HG02798 (cell line): Measurements from ENCODE around the gene RNF114.
"Not testable (repeated sequence)": the region's sequence is repeated elsewhere in the genome, so short reads cannot be mapped to it uniquely, and the experiment has no call there.

Experiments used
- ATAC-seq: cut with Tn5 transposase; IDR thresholded peaks from one replicate; pipeline ENCODE4 v1.9.1; 2021; ENCODE audit warnings: mild to moderate bottlenecking; ENCODE audit not compliant: unreplicated experiment, poor library complexity

The RNF114 gene

DNA sequence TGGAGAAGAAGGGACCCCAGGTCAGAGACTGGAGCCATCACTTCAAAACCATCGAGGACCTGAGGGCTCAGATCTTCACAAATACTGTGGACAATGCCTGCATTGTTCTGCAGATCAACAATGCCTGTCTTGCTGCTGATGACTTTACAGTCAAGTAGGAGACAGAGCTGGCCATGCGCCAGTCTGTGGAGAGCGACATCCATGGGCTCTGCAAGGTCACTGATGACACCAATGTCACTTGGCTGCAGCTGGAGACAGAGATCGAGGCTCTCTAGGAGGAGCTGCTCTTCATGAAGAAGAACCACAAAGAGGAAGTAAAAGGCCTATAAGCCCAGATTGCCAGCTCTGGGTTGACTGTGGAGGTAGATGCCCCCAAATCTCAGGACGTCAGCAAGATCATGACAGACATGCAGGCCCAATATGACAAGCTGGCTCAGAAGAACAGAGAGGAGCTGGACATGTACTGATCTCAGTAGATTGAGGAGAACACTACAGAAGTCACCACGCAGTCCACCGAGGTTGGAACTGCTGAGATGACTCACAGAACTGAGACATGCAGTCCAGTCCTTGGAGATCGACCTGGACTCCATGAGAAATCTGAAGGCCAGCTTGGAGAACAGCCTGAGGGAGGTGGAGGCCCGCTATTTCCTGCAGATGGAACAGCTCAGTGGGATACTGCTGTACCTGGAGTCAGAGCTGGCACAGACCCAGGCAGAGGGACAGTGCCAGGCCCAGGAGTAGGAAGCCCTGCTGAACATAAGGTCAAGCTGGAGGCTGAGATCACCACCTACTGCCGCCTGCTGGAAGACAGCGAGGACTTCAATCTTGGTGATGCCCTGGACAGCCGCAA is 21.1 kb downstream of the RNF114 start:
- ATAC-seq: not testable (repeated sequence)

DNA sequence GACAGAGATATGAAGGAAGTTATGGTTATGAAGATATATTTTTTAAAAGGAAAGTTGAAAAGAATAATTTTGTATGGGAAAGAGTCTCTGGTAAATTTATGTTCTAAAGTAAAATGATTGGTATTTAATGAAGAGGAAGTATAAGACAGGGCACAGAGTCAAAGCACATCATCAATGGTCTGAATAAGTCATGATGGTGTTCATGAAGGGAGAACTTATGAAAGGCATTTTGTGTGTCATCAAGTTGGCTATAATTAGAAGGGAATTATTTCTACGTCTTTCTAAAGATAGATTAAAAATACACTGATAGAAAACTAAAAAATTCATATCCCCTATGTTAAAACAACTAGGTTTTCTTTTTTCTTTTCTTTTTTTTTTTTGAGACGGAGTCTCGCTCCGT is 25.2 kb downstream of the RNF114 start:
- no peak for ATAC-seq

DNA sequence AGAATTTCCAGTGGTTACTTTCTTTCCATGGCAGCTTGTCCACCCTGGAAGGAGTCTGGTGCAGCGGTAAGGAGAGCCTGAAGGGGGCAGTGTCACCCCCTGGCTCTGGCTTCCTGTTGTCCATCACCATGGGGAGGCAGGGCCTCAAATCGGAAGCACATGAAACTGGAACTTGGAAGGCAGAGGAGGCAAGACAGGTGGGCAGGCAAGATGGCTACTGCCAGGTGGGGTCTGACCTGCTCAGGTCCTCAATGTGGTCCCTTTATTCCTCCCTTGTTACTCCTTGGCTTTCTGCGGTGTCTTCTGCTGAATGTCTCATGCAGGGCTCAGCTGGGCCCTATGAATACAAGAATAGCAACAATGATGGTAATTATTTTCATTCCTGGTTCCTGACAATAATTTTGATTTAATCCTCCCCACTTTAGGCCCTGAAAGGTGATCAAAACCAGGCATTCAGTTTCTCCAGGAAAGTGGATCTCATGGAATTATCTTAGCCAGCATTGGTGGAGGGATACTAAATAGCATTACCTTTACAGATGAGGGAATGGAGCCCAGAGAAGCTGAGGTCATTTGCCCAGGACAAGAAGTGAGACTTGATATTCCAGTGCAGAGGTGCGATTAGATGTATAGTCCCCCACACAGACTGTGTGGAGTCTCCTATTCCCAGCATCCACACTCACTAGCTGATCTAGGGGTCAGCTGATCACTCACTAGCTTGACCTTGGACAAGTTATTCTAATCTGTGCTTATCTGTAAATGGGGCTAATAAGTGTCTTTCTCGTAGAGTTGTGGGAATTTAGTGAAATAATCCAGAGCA is 29.0 kb downstream of the RNF114 start:
- no peak for ATAC-seq

DNA sequence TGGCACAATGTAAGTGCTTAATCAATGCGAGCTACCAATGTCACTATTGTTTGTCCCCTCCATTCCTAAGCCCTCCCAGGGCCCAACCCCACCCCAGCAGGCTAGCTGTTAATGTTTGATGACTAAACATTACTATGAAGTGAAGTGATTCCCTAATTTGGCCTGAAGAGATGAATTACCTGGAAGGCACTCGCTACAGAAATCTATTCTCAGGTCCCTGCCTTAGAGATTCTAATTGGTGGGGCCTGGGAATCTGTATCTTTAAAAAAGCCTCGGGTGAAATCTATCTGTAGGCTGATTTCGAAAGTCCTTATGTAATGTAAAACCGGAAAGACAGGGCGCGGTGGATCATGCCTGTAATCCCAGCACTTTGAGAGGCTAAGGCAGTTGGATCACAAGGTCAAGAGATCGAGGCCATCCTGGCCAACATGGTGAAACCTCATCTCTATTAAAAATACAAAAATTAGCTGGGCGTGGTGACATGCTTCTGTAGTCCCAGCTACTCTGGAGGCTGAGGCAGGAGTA is 29.6 kb downstream of the RNF114 start:
- ATAC-seq: no peak

DNA sequence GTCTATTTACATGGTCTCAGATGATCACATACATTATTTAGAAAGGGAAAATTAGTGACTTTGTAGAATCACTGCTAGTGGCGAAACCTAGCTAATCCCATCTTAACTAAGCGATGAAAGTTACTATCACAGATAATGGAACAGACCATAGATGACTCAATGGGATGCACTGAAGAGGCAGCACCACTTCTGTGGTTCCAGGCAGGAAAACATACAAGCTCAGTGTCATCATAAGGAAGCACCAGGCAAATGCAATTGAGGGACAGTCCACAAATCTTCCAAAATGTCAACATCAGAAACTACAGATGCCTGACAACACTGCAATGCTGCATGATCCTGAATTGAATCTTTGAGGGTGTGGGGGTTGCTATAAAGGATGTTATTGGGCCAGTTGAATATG is 30.7 kb downstream of the RNF114 start:
- ATAC-seq: no peak

DNA sequence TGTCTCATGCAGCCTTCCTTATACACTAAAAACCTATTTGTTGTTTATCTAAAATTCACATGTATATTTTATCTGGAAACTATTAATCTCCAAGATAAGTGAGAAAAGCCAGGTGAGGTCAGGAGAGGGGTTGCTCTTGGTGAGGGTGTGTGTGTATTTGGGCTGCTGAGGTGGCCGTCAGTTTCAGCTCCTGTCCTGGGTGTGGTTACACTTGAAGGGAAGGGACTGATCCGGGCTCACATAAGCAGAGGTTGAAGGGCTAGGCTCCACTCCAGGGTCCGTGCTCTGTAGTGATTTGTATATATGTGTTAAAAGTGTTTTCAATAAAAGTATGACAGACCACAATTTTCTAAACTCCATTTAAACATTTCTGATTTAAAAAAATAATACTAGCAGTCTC is 33.0 kb downstream of the RNF114 start:
- no peak for ATAC-seq

DNA sequence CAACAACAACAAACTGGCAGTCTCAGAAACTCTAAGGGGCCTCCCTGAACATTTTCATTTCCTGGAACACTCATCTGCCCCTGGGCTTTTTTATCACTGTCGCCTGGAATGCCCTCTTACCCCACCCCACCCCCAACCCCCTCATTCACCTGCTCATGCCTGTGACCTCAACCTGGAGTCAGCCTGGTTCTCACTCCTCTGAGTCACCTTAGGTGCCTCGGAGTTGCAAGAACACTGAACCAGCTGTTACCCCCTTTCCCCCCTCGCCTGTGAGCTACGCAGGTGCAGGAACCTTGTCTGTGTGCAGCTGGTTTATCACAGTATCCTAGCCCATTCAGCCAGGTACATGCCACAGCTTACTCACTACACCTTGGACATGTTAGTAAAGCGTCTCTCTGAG is 33.7 kb downstream of the RNF114 start:
- ATAC-seq: no peak

DNA sequence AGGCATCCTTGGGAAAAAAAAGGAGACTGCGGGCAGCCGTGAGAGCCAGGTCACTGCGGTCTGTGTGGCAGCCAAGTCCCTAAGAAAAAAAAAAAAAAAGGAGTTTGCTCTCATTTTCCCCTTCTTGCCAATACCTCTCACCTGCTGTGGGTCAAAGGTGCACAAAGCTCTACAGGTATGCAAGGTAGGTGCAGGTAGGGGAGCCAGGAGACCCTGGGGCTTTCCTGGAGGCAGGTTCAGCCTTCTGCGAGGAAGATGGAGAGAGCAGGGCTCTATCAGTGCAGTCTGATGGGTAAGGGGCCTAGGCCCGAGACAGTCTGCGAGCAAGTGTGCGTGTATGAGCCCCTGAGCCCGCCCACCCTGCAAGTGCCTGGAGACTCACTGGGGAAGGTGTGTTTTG is 34.3 kb downstream of the RNF114 start:
- no peak for ATAC-seq

DNA sequence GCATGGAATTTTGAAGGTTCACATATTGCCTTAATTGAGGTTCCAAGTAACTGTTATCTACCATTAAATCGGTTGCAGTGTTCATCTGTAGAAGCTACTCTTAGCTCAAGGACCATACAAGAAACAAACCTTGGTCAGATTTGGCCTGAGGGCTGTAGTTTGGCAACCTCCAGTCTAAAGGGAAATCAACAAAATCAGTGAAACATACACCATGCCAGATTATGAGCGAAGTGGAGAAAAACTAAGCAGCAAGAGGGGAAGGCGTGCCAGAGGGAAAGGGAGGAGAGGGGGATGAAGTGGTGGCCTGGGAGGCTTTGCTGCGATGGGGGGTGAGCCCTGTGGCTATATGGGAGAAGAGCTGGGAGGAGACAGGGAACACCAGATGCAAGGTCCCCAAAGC is 37.8 kb downstream of the RNF114 start:
- no peak for ATAC-seq

DNA sequence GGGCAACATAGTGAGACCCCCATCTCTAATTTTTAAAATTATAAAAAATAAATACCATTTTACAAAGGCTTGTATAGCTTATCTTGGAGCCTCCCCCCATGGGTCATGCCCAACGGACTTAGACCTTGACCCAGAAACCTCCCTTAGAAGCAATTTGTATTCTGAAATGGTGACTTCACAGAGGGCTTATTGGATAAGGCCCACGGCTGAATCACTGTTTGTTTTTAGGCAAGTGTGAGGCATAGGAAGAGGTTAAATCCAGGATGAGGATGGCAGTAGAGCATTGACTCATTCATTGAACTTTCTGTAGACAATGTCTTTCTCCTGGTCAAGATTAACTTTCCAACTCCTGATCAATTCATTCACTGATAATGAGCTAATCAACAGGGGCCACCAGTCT is 40.3 kb downstream of the RNF114 start:
- no peak for ATAC-seq

DNA sequence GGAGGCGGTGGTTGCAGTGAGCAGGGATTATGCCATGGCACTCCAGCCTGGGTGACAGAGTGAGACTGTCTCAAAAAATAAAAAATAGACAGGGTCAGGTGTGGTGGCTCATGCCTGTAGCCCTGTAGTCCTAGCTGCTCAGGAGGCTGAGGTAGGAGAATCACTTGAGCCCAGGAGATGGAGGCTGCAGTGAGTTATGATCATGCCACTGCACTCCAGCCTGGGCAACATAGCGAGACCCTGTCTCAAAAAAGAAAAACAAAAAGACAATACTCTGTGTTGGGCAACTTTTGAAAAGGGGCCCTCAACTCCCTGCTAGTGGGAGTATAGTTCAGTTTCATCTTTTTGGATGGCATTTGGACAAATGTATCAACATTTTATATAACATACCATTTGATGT is 41.5 kb downstream of the RNF114 start:
- not testable (repeated sequence) for ATAC-seq

DNA sequence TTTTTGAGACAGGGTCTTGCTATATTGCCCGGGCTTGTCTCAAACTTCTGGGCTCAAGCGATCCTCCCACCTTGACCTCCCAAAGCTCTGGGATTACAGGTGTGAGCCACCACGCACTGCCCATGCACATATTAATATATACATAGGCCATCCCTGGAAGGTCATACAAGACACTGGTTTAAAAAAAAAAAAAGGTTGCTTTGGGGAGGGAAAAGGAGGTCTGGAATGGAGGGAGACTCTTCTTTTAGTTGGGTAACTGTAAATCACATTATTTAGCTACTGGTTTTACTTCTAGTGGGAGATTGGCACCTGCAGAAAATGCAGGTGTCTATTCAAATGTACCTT is 42.5 kb downstream of the RNF114 start:
- no peak for ATAC-seq

DNA sequence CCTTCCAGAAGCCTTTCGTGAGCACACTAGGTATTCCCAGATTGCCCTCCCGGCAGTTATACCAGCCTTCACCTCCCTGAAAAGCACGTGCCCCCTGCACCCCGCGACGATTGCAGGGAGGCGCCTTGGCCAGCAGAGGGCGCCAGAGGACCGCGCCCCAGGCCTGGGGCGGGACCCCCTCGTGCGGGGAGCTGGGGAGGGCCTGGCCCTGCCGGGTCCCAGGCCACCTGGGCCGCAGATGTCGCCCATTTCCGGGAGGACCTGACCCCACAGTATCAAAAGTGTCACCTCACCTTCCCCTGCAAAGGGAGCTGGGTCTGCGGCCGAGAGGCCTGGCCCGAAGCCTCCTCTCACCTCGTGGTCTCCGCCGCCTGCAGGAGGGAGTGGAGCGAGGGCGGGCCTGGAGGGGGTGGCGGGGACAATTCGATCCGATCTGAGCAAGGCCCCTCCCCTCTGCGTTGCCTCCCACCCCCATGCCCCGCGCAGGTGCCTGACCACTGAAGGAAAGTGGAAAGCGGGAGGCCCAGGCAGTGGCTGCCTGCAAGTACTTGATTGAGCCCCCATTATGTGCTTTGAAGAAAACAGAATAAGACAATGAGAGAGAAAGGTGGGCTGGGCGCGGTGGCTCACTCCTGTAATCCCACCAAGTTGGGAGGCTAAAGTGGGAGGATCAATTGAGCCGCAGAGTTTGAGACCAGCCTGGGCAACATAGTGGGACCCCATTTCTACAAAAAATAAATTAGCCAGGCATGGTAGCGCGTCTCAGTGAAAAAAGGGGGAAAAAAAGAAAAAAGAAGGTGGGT is 43.0 kb downstream of the RNF114 start:
- peak; percentile 29 for ATAC-seq

DNA sequence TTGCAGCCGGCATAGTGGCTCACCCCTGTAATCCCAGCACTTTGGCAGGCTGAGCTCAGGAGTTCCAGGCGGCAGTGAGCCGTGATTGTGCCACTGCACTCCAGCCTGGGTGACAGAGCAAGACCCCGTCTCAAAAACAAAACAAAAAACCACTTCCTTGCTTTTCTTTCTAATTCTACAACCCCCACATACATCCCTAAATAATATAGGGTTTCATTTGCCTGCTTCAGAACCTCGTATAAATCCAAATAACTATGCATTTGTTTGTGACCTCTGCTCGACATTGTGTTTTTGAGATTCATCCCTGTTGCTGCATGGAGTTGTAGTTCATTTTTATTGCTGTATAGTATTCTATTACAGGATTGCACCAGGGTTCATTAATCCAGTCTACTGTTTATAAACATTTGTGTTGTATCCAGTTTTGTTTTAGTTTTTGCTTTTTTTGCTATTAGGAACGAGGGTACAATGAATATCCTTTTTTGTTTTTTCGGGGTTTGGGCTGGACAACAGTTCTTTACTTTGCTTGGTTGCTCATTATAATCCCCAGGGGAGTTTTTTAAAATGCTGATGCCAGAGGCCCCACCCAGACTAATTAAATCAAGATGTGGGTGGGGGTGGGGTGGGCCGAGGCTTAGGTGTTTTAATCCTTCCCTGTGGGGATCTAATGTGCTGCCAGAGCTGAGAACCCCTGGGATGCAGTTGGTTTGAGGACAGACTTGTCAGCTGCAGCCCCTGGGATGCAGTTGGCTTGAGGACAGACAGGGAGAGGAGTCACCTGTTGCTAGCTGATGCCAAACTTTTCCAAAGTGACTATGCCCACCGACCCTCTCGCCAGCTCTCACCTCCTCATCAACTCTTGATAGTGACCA is 44.2 kb downstream of the RNF114 start:
- ATAC-seq: no peak

DNA sequence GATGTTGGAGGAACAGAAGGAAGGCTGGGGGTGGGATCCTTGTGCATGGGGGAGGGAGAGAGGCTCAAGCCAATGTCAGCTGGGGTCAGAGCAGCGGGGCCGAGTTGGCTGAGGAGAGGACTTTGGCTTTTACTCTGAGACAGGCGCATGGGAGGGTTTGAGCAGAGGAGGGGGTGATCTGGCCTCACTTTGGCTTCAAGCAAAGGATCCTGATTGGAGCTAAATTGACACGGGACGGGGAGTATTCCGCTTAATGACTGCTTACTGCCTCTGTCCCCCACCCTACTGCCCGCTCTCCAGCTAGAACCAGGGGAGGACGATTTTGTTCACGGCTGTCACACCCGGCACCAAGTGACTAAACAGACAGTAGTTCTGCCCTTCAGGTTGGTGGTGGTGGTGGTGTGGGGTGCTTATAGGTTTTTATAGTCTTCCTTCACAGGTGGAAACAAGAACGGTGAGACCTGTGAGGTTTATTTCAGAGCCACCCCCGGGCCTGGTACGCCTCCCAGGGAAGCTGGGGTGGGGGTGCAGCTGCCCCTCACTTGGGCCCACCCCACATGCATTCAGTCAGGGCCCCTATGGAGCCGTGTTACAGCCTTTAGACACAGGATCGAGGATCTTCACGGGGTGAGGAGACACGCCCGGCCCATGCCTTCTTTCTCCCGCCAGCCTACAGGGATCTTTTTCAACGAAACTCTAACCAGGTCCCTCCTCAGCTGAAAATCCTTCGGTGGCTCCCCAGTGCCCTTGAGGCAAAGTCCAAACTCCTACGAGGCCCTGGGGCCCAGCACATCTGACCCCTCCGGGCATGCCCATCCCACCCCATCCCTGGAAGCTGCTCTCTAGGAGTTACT is 45.2 kb downstream of the RNF114 start:
- no peak for ATAC-seq

DNA sequence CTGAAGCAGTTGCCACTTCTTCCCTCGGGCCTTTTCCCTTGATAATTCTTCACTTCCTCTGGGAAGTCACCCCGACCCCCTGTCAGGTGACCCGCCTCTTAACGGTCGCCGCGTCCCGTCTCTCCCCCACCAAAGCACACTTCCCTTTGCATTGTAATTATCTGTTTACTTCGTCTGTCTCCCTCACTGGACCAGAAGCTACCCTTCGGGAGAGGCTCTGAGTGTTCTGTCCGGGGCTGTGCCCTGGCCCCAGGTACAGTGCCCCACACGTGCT is 45.8 kb downstream of the RNF114 start:
- no peak for ATAC-seq

DNA sequence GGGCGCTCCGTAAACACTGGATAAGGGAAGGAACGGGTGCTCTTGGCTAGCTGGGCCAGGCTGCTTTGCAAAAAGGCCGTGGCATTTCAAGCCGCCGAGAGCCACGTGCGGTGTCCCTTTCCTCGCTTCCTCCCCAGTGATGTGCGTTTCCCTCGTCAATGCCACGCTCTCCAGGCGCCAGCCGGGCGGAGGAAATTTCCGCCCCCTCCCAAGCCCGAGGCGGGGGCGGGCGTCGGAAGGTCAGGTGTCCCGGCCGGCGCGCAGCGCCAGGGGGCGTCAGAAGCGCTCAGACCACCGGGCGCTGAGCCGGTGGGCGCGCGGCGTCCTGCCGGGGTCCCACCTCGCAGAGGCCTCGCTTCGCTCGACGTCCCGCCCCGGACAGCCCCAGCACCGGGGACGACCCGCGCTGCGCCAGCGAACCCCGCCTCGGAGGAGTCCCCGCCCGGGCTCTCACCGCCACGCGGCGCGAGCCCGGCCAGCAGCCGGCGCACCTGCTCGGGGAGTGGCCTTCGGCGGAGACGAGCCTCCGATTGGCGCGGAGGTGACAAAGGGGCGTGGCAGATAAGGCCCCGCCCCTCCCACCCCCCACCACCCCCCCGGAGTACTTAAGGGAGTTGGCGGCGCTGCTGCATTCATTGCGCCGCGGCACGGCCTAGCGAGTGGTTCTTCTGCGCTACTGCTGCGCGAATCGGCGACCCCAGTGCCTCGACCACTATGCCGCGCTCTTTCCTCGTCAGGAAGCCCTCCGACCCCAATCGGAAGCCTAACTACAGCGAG is 46.3 kb downstream of the RNF114 start, which contains the start of gene SNAI1:
Gene SNAI1, plus strand, starts transcription at position 635 of the 777 bp plus-strand sequence. Its CDS starts 80 bp downstream, at position 715.
- peak; percentile 83 for ATAC-seq
